Natural killer cell (primary cell): Measurements from ENCODE around the gene NSDHL. TPM values are rescaled to one million over a fixed set of nuclear protein-coding genes. Genes with fewer than 3 reads are reported as not detected.

Experiments used
- ATAC-seq, 3 donors: fragments of 150-1000 bp in 2 of 3; fragments of 200-7000 bp in 1 of 3; cut with Tn5 transposase; 1 replicate in 1 of 3; 2 replicates in 2 of 3; pipeline ENCODE4 v1.10.0; 2021; ENCODE audit warnings: mild to moderate bottlenecking in 2 of 3, moderate library complexity in 2 of 3
- DNase-seq, 2 donors: peaks; one replicate each; pipeline versions ENCODE4 v3.0.0 to v3.0.0-alpha.2; 2013 to 2021; ENCODE audit warnings: mixed read lengths in 1 of 2
- H3K27ac ChIP-seq: one replicate; pipeline ENCODE4 v1.5.1; 2013; ENCODE audit warnings: mild to moderate bottlenecking, low read length
- H3K27me3 ChIP-seq: one replicate; pipeline ENCODE4 v1.6.1; 2013; ENCODE audit warnings: low read length; ENCODE audit not compliant: control insufficient read depth, insufficient read depth
- H3K36me3 ChIP-seq: one replicate; pipeline ENCODE4 v1.6.1; 2013; ENCODE audit warnings: low read length; ENCODE audit not compliant: control insufficient read depth, insufficient read depth
- H3K4me1 ChIP-seq: one replicate; pipeline ENCODE4 v1.6.1; 2013; ENCODE audit warnings: low read length; ENCODE audit not compliant: control insufficient read depth, insufficient read depth
- H3K4me3 ChIP-seq: one replicate; pipeline ENCODE4 v1.5.1; 2013; ENCODE audit warnings: low read length
- H3K9me3 ChIP-seq: one replicate; pipeline ENCODE4 v1.6.1; 2013; ENCODE audit warnings: low read length; ENCODE audit not compliant: control insufficient read depth, insufficient read depth
- H3K27ac Mint-ChIP-seq, 2 donors: one replicate each; pipeline ENCODE4 v1.8.0; 2022; ENCODE audit warnings: mild to moderate bottlenecking in 2 of 2, mixed read lengths in 2 of 2, moderate library complexity in 1 of 2
- H3K27me3 Mint-ChIP-seq, 2 donors: one replicate each; pipeline ENCODE4 v1.8.0; 2022; ENCODE audit warnings: low read depth in 2 of 2, mixed read lengths in 2 of 2
- H3K36me3 Mint-ChIP-seq: one replicate; pipeline ENCODE4 v1.8.0; 2022; ENCODE audit warnings: mixed read lengths
- H3K4me1 Mint-ChIP-seq, 2 donors: one replicate each; pipeline ENCODE4 v1.8.0; 2022; ENCODE audit warnings: mixed read lengths in 2 of 2
- H3K4me3 Mint-ChIP-seq: one replicate; pipeline ENCODE4 v1.8.0; 2022; ENCODE audit warnings: mild to moderate bottlenecking, moderate library complexity, mixed read lengths
- H3K9me3 Mint-ChIP-seq, 2 donors: one replicate each; pipeline ENCODE4 v1.8.0; 2022; ENCODE audit warnings: mixed read lengths in 2 of 2
- WGBS: methylation state at CpG from one replicate; pipeline ENCODE4 v1.1.7; 2013; ENCODE audit warnings: missing lambda C conversion rate; ENCODE audit not compliant: insufficient coverage; 5-methylcytosine and 5-hydroxymethylcytosine counted together
- intact Hi-C: fragments of 100-400 bp; cut with micrococcal nuclease; formaldehyde crosslinking; loops from one replicate; pipeline ENCODE4 v1.14.2; 2022
- total RNA-seq, 4 donors: library from RNA; stranded (reverse); fragments of 120-200 nt in 1 of 4; gene quantifications; one replicate each; pipeline versions ENCODE4 v1.2.3 to v1.2.4, GENCODE V29; 2013 to 2022
- TF ChIP-seq, protein P1 (sequence below): fragments of 200-600 bp; IDR thresholded peaks from one replicate; pipeline ENCODE4 v1.8.0; 2022; ENCODE audit warnings: antibody characterized with exemption

Gene NSDHL
- total RNA-seq, 3 donors from 2014 or later (not counting 1 experiment from before 2014, with no cell fraction given) = 4.9 to 8.2 (median 7.9) TPM

DNA sequence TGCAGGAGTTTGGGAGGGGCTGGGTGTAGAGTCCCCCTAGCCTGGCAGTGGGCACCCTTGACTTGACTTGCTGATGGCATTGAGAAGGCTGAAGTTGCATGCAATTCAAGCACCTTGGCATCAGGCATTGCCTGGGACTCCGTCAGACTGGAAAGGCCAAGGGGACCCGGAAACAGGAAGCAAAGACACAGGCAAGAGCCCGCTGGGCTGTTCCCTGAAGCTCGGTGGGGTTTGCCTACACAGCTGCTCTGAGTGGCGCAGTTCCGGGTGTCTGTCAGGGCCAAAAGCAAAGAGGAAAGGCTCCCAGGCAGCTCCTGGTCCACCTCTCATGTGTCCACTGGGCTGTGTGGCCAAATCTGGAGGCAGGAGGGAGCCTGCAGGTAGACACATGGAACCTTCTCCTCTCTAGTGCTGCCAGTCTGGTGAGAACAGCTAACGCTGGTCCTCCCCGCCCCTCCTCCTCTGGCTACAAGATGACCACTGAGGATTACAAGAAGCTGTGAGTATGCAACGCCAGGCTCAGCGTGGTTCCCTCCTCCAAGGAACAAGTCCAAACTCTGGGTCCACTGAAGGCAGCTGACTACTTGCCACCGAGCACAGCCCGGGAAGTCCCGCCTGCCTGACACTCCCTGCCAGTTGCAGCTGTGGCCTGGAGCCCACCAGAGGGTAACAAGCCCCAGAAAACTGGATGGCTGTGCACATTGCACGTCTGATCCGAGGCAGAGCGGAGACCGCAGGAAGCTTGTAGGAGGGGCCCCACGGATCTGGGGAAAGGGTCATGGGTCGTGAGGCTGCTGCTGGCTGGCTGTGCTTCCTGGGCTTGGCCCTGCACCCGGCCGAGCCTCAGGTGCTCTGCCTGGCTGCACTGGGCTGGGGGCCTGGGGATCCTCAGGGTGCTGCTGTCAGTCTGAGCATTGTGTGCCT lies 87.1 kb downstream of the NSDHL start:
- ATAC-seq (no peak), DNase-seq (no peak)
- Histone ChIP-seq H3K4me1 (no peaks in the 10 kb centered on the region), H3K27ac (no peak overlapping the region), H3K27me3 (no peaks in the 10 kb centered on the region), H3K9me3 (no peaks in the 10 kb centered on the region), H3K36me3 (no peaks in the 10 kb centered on the region), H3K4me3 (no peak overlapping the region)
- no peaks in the 10 kb centered on the region for H3K4me1 Mint-ChIP-seq
- intact Hi-C loops = no loop called here
- WGBS = 63% methylated on average over 21 of the region's 21 CpGs
- TF ChIP-seq, protein P1, sequence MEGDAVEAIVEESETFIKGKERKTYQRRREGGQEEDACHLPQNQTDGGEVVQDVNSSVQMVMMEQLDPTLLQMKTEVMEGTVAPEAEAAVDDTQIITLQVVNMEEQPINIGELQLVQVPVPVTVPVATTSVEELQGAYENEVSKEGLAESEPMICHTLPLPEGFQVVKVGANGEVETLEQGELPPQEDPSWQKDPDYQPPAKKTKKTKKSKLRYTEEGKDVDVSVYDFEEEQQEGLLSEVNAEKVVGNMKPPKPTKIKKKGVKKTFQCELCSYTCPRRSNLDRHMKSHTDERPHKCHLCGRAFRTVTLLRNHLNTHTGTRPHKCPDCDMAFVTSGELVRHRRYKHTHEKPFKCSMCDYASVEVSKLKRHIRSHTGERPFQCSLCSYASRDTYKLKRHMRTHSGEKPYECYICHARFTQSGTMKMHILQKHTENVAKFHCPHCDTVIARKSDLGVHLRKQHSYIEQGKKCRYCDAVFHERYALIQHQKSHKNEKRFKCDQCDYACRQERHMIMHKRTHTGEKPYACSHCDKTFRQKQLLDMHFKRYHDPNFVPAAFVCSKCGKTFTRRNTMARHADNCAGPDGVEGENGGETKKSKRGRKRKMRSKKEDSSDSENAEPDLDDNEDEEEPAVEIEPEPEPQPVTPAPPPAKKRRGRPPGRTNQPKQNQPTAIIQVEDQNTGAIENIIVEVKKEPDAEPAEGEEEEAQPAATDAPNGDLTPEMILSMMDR = no peak
- H3K9me3 Mint-ChIP-seq = no peaks in the 10 kb centered on the region
- no peaks in the 10 kb centered on the region for H3K36me3 Mint-ChIP-seq
- no peak overlapping the region for H3K27ac Mint-ChIP-seq
- no peaks in the 10 kb centered on the region for H3K27me3 Mint-ChIP-seq
- H3K4me3 Mint-ChIP-seq = no peak overlapping the region

DNA sequence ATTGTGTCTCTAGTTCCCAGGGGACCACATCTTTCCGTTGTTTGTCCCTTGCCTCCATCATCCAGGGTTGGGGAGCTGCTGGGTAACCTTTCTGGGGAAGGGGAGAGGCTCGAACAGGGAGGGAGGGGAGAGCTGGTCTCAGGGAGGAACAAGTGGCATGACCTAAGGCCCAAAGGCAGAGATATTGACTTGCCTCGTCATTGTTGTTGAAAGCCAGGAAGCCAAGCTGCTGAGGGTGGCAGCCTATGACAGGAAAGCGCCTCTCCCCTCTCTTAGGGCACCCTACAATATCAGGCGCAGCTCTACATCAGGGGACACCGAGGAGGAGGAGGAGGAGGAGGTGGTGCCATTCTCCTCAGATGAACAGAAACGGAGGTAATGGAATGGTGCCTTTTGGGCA lies 87.8 kb downstream of the NSDHL start:
- Mint-ChIP-seq H3K27me3 (no peaks in the 10 kb centered on the region), H3K27ac (no peak overlapping the region), H3K4me3 (no peak overlapping the region), H3K9me3 (no peaks in the 10 kb centered on the region), H3K4me1 (no peaks in the 10 kb centered on the region), H3K36me3 (no peaks in the 10 kb centered on the region)
- Histone ChIP-seq H3K9me3 (no peaks in the 10 kb centered on the region), H3K4me1 (no peaks in the 10 kb centered on the region), H3K27me3 (no peaks in the 10 kb centered on the region), H3K4me3 (no peak overlapping the region), H3K36me3 (no peaks in the 10 kb centered on the region), H3K27ac (no peak overlapping the region)
- intact Hi-C loops = no loop called here
- DNase-seq (no peak), ATAC-seq (no peak)
- TF ChIP-seq, protein P1 = no peak
- 36% methylated on average over 6 of the region's 7 CpGs for WGBS

Other genes starting within 250 kb of the NSDHL start
- gene GABRQ, start 193.2 kb upstream of the NSDHL start, total RNA-seq = not detected
- gene MAGEA3, start 132.3 kb upstream of the NSDHL start, total RNA-seq = not detected
- gene CSAG2, start 121.8 kb upstream of the NSDHL start, total RNA-seq = not detected
- not detected for gene MAGEA2B, start 116.4 kb upstream of the NSDHL start, total RNA-seq
- gene CSAG1, start 97.3 kb upstream of the NSDHL start, total RNA-seq = not detected
- not detected for gene MAGEA12, start 97.3 kb upstream of the NSDHL start, total RNA-seq
- not detected for gene MAGEA2, start 77.2 kb upstream of the NSDHL start, total RNA-seq
- not detected for gene CSAG3, start 71.8 kb upstream of the NSDHL start, total RNA-seq
- not detected for gene MAGEA6, start 61.4 kb upstream of the NSDHL start, total RNA-seq
- 10 to 100 TPM in 1 of 3 donors, 1 to 10 TPM in 2; 8.3 to 11.0 (median 9.8) TPM for gene CETN2, start 306 bp upstream of the NSDHL start, total RNA-seq
- 10 to 100 TPM in 1 of 3 donors, 1 to 10 TPM in 2; 1.9 to 12.4 (median 6.5) TPM for gene ZNF185, start 67.0 kb downstream of the NSDHL start, total RNA-seq
- gene PNMA5, start 163.1 kb downstream of the NSDHL start, total RNA-seq = not detected
- 1 to 10 TPM; 3.1 to 4.2 (median 3.5) TPM for gene PNMA3, start 225.4 kb downstream of the NSDHL start, total RNA-seq
- gene PNMA6A, start 241.4 kb downstream of the NSDHL start, total RNA-seq = under 1 TPM in 2 of 3 donors, not detected in 1; 0.12 to 0.28 TPM